SKM-1 (cell line): ENCODE measurements around the gene SNX10.

Source experiments
- DNase-seq: peaks from one replicate; lab custom pipeline; 2025; ENCODE audit not compliant: unreplicated experiment; lab: John Stamatoyannopoulos, UW

The SNX10 gene

DNA sequence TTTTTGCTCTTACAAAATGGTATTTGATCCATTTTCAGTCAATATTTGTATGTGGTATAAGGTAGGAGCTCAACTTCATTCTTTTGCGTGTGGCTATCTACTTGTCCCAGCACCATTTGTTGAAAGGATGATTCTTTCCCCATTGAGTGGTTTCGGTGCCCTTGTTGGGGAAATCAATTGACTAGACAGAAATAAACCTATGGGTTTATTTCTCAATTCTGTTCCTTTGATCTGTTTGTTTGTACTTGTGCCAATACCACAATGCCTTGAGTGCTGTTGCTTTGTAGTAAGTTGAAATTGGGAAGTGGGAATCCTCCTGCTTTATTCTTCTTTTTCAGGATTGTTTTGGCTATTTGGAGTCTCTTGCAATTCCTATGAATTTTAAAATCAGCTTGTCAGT lies 41.0 kb downstream of the SNX10 start:
- no peak for DNase-seq

DNA sequence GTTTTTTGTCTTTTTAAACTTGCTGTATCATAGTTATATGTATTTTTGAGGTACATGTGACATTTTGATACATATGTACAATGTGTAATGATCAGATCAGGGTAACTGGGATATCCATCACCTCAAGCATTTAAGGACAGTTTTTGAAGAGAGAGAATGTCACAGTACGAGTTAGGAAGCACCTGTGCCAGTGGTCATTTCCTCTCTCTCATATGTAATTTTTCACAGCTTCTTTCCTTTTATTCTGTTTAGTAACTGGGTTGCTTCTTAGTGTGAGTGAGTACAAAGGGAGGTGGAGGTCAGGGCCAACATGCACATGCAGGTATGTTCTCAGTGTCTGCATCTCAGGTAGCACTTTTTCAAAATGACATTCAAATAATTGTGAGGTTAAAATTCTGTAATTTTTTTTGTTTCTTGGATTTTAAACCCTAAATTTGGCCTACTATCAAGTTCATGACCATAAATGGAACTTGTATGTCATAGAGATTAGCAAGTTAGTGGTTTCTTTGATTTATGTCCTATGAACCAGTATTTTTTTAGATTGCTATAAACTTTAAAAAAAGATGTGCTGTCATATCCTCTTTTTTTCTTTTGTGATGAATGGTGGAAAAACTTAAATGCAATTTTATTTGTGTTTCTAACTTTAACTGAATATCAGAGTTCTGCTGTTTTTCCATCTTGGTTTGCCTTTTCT lies 42.7 kb downstream of the SNX10 start:
- no peak for DNase-seq

DNA sequence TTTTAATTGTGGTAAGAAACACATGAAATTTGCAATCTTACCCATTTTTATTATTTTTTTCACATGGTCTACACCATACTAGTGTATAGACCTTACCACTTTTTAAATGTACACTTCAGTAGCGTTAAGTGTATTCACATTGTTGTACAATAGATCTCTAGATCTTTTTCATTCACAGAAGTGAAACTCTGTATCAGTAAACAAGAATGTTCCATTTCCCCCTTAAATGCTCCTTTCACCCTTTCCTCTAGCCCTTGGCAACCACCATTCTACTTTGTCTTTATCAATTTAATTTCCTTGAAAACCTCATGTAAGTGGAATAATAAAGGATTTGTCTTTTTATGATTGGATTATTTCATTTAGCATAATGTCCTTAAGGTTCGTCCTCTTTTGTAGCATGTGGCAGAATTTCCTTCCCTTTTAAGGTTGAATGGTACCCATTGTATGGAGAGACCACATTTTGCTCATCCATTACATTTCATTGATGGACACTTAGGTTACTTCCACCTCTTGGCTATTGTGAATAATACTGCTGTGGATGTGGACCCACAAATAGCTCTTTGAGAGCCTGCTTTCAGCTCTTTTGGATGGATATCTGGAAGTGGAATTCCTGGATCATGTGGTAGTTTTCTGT lies 45.7 kb downstream of the SNX10 start:
- DNase-seq = no peak

DNA sequence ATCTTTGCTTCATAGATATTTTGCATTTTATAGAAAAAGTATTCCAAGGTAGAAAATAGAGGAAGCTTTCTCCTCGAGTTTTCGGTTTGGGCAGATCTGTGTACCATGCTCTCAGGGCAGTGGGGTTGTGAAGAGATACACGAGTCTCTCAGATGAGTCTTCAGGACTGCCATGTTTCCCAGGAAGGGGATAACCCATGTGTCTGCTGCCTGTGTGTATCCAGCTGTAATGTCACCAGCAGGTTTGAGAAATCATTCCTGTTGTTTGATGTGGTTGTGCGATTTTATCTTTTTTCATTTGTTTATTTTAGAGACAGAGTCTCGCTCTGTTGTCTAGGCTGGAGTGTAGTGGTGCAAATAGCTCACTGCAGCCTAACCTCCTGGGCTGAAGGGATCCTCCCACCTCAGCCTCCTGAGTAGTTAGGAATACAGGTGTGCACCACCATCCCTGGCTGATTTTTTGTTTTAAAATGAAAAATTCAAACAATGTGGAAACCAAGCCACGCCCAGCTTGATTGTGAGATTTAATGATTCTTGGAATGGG lies 48.9 kb downstream of the SNX10 start:
- DNase-seq = no peak

DNA sequence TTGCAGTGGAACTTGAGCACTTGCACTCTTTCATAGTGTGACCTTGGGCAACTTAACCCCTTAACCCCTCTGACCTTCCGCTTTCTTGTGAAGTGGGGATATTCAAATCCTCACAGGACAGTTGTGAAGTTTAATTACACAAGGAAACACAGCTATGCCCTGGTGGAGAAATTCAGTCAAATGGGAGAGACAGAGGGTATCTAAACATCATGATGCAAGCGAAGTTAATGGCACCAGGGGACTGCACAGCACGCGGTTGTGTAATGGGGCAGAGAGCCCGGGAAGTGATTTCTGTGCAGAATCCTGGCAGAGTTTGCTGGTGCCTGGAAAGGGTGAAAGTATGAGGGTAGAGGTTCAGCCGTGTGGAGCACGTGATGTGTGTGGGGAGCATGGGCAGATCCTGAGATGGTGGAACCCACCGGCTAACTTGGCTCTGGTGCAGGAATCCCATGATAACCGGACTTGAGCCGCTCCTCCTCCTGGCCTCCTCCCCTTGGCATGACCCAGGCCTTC lies 51.7 kb downstream of the SNX10 start:
- DNase-seq = no peak

DNA sequence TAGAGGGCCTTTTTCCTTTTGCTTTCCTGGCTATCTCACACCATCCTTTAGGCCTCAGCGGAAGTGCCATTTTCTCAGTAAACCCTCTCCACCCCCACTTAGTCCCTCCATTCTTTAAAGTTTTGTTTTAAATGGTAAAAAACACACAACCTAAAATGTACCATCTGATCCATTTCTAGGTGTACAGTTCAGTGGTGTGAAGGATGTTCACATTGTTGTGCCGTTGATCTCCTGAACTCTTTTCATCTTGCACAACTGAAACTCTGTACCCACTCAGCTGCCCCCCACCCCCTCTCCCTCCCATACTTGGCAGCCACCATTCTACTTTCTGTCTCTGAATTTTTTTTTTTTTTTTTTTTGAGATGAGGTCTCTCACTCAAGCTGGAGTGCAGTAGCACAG lies 52.2 kb downstream of the SNX10 start:
- DNase-seq = no peak

DNA sequence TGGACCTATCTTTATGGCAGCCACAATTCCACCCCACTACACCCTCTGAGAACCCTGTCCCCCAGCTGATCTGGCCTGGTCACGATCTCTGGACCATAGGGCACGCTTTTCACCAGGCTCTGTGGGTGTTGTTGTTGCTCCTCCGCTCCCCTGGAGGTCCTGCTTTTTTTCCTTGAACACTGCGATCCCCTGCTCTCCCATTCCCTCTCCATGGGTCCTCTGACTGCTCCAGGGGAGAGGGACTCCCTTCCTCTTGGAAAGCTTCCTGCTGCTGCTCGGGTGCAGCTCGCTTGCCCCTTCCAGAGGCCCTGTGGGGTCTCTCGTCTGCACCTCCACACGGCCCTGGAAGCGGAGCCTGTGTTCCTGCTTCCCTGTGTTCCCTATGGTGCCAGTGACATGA lies 53.5 kb downstream of the SNX10 start:
- DNase-seq = no peak

DNA sequence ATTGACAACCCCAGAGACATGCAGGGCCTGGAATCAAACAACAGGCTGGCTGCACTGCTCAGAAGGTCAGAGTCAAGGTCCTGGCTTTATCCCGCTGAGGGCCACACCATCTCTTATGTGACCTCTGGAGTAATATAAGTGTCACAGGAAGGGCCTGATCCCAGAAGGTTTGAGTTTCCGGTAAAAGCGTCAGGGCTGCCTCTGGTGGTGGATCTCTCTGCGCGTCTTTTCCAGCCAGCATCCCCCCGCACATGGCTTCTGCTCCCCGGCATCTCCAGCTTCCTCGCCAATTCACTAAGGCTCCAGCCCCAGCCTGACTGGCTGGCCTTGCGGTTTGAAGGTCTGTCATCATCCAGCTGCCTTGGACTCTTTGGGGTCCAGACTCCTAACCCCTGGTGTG lies 54.2 kb downstream of the SNX10 start:
- no peak for DNase-seq

DNA sequence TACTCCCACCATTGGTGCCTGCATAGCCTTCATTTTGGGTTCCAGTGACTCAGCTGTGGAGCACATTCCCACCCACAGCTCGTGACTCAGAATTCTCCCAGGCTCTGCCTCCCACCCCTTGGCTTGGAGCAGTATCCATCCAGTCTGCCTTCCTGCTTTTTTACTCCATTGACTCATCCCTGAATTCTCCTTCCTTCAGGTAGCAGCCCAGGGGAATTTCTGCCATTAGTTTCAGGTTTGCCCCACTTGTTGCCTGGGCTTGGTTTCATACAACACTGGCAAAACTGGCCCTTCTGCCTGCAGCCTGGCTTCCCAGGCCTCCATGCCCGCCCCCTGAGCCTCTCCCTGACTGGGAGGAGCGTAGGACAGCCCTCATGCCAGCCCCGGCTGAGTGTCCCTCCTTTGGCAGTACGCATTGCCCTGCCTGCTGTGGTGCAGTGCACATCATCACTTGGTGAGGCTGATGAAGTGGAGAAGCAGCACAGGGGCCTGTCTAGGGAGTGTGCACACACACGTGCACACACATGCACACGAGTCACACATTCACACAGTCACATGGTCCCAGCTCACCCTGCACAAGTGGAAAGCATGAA lies 55.0 kb downstream of the SNX10 start:
- no peak for DNase-seq

DNA sequence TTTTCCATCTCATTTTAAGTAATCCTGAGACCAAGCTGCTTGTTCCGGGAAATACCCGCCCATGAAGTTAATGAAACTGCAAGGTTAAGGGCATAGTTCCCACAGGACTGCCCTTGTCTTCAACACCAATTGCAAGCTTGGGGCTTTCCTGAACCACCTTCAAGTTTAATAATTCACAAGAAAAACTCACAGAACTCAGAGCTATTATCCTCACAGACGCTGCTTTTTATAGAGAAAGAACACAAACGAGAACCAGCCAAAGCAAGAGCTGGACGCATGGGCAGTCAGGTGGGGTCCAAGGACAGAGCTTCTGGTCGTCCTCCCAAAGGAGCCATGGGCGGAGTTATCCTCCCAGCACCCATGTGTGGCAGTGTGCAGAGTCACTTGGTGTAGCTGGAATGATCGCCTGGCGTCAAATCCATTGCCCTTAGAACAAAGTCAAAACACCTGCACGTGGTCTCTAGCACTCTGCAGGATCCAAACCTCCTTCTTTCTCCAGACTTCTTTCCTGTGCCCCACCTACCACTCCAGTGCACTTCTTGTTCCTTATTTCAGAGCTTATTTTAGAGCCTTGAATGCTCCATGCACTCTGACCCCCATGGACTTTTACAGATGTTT lies 56.7 kb downstream of the SNX10 start:
- no peak for DNase-seq

DNA sequence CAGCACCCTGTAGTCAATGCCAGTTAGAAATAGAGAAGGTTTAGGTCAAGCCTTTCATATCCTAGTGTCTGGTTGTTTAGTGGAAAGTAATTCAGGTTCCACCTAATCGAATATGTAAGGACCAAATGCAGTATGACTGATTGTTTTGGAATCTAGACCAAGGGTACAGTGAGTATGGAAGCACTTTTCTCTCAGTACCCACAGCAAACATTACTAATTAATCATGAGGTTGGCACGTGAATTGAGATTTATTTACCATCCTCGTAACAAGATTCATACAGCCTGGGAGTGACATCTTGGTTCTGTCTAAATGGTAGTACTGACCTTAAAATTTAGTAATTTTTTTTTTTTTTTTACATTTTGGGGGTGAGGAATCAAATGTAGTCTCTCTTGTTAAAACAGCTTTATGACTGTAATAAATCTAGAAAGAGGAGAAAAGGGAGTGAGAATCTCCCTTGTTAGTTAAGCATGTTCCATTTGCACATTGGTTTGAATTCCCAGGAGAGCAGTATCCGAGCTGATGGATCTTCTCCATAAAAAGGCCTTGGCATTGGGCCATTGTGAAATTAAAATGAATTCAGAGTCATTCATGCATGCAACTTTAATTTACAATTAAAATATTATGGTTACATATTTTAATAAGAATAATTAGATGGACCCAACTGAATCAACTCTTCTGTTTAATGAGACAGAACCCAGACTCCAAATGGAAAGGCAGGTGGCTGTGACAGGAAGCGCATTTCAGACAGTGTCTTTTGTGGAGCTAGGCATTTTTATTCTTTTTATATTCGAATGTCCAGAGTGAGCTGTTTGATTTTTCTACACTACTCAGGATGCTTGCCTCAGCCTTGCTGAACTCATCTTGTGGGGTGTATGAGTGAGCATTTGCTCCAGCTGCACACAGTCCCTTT lies 57.6 kb downstream of the SNX10 start:
- no peak for DNase-seq

DNA sequence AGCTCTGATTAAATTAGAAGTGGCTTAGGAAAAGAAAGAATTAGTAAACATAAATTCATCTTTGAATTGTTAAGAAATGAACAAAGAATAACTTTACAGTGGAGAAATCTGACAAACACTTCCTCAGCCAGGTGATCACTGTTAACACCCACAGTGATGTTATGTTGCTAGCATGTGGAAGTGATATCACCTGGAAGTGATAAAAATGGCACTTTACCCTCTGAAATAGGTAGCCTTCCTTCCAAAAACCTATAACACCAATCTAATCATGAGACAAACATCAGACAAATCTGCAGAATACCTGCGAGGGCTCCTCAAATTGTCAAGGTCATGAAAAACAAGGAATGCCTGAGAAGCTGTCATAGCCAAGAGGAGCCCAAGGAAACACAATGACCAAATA lies 59.5 kb downstream of the SNX10 start:
- no peak for DNase-seq

DNA sequence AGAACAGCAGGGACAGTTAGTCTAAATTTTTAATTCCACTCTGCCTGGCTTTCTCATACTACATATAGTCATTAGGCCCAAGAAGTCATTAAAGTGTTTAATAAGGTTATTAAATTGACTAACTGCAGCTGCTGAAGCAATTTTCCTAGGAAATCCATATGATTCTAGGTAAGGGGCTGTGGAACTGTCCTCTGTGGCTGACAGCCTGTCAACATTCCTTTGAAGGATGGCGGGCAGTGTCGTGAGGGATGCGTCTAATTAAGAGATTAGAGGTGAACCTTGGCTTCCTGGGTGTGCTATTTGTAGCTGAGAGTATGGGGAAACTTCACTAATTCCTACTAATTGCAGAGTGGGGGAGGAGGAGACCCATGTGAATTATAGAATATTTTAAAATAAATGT lies 64.6 kb downstream of the SNX10 start:
- DNase-seq = no peak

DNA sequence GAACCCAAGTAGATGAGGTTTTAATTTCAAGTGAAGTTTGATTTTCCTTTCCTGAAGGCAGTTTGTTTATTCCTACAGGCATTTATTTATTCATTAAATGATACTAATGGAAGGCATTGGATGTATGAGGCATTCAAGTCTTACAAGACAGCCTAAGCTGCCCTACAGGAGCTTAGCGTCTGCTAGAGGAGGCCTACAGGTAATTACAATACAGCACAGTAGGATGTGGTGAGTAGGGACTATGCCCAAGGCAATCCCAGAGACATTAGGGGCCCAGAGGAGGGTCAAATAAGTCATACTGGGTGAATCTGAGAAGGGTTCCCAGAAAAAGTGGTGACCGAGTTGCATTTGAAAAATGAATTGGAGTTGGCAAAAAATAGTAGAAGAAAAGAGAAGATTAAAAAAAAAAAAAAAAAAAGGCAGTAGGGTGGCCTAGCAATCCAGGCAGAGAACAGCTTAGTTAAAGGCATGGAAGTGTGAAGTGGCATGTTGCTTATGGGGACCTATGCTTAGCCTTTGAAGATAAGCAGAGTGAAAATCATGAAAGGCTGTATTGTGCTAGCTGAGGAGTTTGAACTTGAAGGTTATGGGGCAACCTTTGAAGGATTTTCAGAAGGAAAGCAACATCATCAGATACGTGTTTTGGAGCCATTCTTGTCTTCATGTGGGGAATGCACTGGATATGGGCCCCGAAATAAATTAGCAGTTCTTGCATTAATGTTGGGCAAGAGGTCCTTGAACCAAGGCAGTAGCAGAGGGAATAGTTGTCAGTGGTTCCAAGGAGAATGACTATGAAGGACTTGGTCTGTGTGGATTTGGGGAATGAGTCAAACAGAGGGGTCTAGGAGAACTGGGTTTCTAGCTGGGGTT lies 65.5 kb downstream of the SNX10 start:
- no peak for DNase-seq

DNA sequence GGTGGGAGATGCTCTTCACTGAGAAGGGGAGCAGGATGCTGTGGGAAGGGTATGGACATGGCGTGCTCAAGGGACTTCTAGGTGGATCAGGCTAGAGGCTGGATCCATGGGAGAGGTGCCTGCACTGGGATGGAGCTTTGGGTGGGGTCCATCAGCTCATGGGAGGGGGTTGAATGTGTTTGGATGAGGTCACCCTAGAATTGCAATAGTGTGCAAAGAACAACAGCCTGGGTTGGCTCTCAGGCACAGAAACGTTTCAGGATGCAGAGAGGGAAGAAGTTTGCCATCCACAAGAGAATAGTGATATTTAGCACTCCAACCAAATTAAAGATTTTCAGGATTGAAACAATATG lies 66.1 kb downstream of the SNX10 start:
- DNase-seq = no peak

DNA sequence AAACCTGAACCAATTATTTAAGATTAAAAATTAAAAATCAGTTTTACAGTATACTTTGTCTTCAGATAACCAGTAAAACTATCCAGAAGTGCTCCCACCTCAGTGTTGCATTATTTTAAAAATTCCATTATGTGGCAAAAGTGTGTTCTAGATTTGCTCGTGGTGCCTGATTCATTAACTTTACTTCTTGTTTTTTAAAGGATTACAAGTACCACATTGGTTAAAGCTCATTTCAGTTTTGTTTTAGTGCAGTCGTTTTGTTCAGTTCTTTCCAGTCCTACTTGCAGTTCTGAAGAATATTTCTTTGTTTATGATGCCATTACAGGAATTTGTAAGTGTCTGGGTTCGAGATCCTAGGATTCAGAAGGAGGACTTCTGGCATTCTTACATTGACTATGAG lies 69.0 kb downstream of the SNX10 start:
- DNase-seq = no peak

DNA sequence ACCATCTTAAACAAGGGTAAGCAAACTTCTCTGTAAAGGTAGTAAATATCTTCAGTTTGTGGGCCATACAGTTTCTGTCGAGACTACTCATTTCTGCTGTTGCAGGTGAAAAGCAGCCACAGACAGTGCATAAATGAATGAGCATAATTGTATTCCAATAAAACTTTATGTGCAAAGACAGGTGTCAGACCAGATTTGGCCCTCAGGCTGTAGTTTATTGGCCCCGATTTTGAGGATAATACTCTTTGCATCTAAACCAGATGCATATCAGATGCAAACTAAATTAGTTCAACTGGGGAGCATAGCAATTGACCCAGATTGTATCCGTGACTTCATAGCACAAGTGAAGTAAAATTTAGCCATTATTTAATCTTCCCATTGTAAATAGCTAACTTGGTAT lies 70.0 kb downstream of the SNX10 start:
- DNase-seq = no peak

DNA sequence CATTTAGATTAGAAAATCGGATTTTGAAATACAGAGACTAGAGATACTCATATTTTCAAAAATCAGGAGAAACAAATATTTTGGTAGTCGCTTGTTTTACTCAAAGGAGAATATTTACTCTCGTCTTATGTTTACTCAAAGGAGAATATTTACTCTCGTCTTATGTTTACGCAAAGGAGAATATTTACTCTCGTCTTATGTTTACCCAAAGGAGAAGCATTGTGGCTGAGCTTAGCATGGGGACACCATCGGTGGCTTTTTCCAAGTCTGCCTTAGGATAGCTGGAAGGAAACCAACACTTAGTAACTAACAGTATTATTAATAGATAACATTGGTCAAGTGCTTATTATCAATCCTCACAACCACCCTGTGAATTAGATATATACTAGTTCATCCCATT lies 71.8 kb downstream of the SNX10 start:
- DNase-seq = no peak

DNA sequence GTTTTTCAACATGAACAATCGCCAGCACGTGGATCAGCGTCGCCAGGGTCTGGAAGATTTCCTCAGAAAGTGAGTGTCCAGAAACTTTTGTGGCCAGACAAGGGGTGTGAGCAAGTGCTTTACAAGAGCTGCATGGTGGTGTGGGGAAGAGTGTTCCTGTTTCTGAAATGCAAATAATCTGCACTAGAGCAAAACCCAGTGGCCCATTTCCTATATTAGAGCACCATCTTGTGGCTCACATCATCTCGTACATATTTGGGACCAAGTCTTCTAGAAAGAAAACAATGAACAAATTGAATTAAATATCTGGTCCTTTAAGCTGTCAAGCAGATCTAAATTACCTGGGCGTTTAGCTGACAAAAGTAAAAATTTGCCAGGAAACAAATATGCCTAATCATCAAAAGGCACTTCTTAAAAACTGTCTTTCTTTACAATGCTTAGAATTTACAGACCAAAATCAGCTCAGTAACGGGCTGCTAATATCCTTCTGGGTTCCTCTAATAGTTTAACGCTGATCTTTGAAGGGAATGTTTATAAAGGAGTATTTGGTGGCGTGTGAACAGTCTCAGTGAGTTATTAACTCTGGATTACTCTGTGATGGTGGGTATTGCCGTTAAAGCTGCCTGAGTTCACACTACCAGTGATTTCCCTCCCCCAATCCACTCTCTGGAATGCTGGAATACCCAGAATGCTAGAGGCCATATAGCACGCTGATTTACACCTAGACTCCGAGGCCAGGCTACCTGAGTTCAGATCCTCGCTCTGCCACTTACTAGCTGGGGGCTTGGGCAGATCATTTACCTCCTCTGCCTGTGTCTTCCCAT lies 73.6 kb downstream of the SNX10 start:
- peak; percentile 77 for DNase-seq
